Thyroid gland (tissue), 4 donors: Measurements from ENCODE around the gene SIL1. TPM values are rescaled to one million over a fixed set of nuclear protein-coding genes. Genes with fewer than 3 reads are reported as not detected.
"Not testable (repeated sequence)": the region's sequence is repeated elsewhere in the genome, so short reads cannot be mapped to it uniquely, and the experiment has no call there.

Experiments
- DNase-seq, 2 donors: peaks; one replicate each; pipeline ENCODE4 v3.0.0-alpha.2; 2019
- H3K27ac ChIP-seq, 3 donors: fragments of 200-600 bp; sonication (generic); 1 replicate in 2 of 3; 2 replicates in 1 of 3; pipeline ENCODE4 v1.5.1; 2016 to 2019; ENCODE audit warnings: mild to moderate bottlenecking in 1 of 3, moderate library complexity in 1 of 3
- H3K27me3 ChIP-seq: fragments of 200-600 bp; sonication (generic); one replicate; pipeline ENCODE4 v1.5.1; 2019
- H3K36me3 ChIP-seq, 2 donors: fragments of 200-600 bp; sonication (generic); one replicate each; pipeline ENCODE4 v1.5.1; 2016 to 2019
- H3K4me1 ChIP-seq, 2 donors: fragments of 200-600 bp; sonication (generic); one replicate each; pipeline ENCODE4 v1.5.1; 2017 to 2019
- H3K4me3 ChIP-seq, 3 donors: fragments of 200-600 bp; sonication (generic); replicated peaks in 1 of 3; 1 replicate in 2 of 3; 2 replicates in 1 of 3; pipeline ENCODE4 v1.5.1; 2016; ENCODE audit warnings: mild to moderate bottlenecking in 1 of 3
- H3K9me3 ChIP-seq: fragments of 200-600 bp; sonication (generic); one replicate; pipeline ENCODE4 v1.5.1; 2017
- CTCF ChIP-seq, 6 experiments: fragments of 200-600 bp in 3 of 6; fragments of 450-650 bp in 3 of 6; sonication (generic) in 3 of 6; IDR thresholded peaks; one replicate each; pipeline ENCODE4 v1.5.1; 2016 to 2019; ENCODE audit warnings: antibody characterized with exemption in 6 of 6, mild to moderate bottlenecking in 2 of 6, inconsistent platforms in 1 of 6, moderate library complexity in 1 of 6
- POLR2A ChIP-seq, 2 donors: fragments of 450-650 bp; IDR thresholded peaks; one replicate each; pipeline ENCODE4 v1.6.1; 2017; ENCODE audit warnings: antibody characterized with exemption in 2 of 2, mild to moderate bottlenecking in 2 of 2, moderate library complexity in 1 of 2
- WGBS, 2 donors: methylation state at CpG; one replicate each; pipeline ENCODE4 v1.1.5; 2017; 5-methylcytosine and 5-hydroxymethylcytosine counted together
- intact Hi-C: fragments of 100-400 bp; cut with DNase I; formaldehyde crosslinking; loops from one replicate; pipeline ENCODE4 v1.15.1; 2023
- total RNA-seq, 4 donors: library from RNA; depleted of rRNA; stranded (reverse); fragments of >200 nt; gene quantifications; one replicate each; pipeline ENCODE4 v1.2.3, GENCODE V29; 2016

SIL1 gene
- total RNA-seq, 4 donors from 2014 or later, result 57.5 to 103 (median 81.7) TPM

DNA sequence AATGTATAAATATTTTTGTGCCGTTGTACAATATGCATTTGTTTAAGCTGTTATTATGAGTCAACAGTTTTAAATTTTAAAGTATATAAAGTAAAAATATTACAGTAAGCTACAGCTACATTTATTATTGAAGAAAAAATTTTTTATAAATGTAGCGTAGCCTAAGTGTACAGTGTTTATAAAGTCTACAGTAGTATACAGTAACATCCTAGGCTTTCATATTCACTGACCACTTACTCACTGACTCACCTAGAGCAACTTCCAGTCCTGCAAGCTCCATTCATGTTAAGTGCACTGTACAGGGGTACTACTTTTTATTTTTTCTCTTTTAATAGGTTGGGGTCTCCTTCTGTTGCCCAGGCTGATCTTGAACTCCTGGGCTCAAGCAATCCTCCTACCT is 30.6 kb downstream of the SIL1 start:
- WGBS, 2 donors, result 88 to 90% methylated on average over 2 of the region's 2 CpGs
- peaks cover 0 to 19% of the 10 kb centered on the region in 2 donors for H3K4me1 ChIP-seq
- H3K9me3 ChIP-seq, result no peaks in the 10 kb centered on the region
- no peak for TF ChIP-seq CTCF (IDR thresholded peaks at IDR 0.05)
- TF ChIP-seq POLR2A (IDR thresholded peaks at IDR 0.05), result no peak
- H3K36me3 ChIP-seq, result no peaks in the 10 kb centered on the region
- no peak overlapping the region for H3K27ac ChIP-seq
- no peaks in the 10 kb centered on the region for H3K27me3 ChIP-seq
- intact Hi-C loops, result no loop called here
- no peak for DNase-seq
- H3K4me3 ChIP-seq, result no peak overlapping the region

DNA sequence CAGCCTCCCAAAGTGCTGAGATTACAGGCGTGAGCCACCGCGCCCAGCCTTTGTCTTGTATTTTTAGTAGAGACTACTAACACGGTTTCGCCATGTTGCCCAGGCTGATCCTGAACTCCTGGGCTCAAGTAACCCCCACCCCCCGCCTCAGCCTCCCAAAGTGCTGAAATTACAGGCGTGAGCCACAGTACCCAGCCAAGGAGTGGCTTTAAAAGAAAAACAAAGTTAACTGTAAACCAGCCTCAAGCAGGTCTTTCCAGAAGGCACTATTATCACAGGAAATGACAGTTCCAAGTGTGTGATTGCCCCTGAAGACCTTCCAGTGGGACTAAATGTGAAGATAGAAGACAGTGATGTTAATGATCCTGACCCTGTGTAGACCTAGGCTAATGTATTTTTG is 31.1 kb downstream of the SIL1 start:
- Histone ChIP-seq H3K27me3 (no peaks in the 10 kb centered on the region), H3K4me3 (no peak overlapping the region), H3K4me1 (peaks cover 0 to 19% of the 10 kb centered on the region in 2 donors), H3K36me3 (no peaks in the 10 kb centered on the region), H3K9me3 (no peaks in the 10 kb centered on the region), H3K27ac (no peak overlapping the region)
- TF ChIP-seq POLR2A (IDR thresholded peaks at IDR 0.05), result no peak
- no peak for TF ChIP-seq CTCF (IDR thresholded peaks at IDR 0.05)
- WGBS, 2 donors, result 76 to 79% methylated on average over 7 of the region's 7 CpGs
- intact Hi-C loops, result no loop called here
- DNase-seq, result no peak

DNA sequence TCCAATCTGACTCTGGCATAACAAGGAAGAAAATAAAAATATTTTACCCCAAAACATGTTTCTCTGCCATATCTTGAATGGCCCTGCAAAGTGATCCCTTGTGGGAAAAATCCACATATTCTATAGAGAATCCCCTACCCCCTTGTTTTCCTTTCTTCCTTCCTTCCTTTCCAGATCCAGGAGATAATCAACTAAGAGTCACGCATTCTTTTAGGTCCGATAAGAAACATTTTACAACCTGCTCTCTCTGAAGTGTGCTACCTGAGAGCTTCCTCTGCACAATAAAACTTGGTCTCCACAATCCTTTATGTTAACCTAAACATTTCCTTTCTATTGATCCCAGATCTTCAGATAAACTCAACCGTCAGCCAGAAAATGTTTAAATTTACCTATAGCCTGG is 33.3 kb downstream of the SIL1 start:
- peaks cover 0 to 24% of the 10 kb centered on the region in 2 donors for H3K4me1 ChIP-seq
- H3K36me3 ChIP-seq, H3K4me3 ChIP-seq, DNase-seq, intact Hi-C loops, H3K27me3 ChIP-seq, H3K9me3 ChIP-seq, H3K27ac ChIP-seq: not testable (repeated sequence)
- WGBS, 2 donors, result 91 to 94% methylated on average over 3 of the region's 3 CpGs

GRCh38 chr5:139164020-139164419 is 34.1 kb downstream of the SIL1 start:
- Histone ChIP-seq H3K4me3 (no peak overlapping the region), H3K27me3 (no peaks in the 10 kb centered on the region), H3K4me1 (peaks cover 0 to 30% of the 10 kb centered on the region in 2 donors), H3K36me3 (no peaks in the 10 kb centered on the region), H3K9me3 (no peaks in the 10 kb centered on the region), H3K27ac (no peak overlapping the region)
- intact Hi-C loops, result no loop called here
- TF ChIP-seq CTCF (IDR thresholded peaks at IDR 0.05), result no peak
- TF ChIP-seq POLR2A (IDR thresholded peaks at IDR 0.05), result no peak
- 96 to 97% methylated on average over 3 of the region's 3 CpGs for WGBS, 2 donors
- no peak for DNase-seq

GRCh38 chr5:139162448-139162847 is 35.7 kb downstream of the SIL1 start:
- Histone ChIP-seq H3K9me3 (no peaks in the 10 kb centered on the region), H3K27me3 (no peaks in the 10 kb centered on the region), H3K36me3 (no peaks in the 10 kb centered on the region), H3K4me3 (no peak overlapping the region), H3K4me1 (peaks cover 11 to 29% of the 10 kb centered on the region in 2 donors), H3K27ac (no peak overlapping the region)
- 91% methylated on average over 4 of the region's 4 CpGs for WGBS, 2 donors
- intact Hi-C loops, result no loop called here
- TF ChIP-seq CTCF (IDR thresholded peaks at IDR 0.05) (no peak), POLR2A (IDR thresholded peaks at IDR 0.05) (no peak)
- DNase-seq, result no peak

DNA sequence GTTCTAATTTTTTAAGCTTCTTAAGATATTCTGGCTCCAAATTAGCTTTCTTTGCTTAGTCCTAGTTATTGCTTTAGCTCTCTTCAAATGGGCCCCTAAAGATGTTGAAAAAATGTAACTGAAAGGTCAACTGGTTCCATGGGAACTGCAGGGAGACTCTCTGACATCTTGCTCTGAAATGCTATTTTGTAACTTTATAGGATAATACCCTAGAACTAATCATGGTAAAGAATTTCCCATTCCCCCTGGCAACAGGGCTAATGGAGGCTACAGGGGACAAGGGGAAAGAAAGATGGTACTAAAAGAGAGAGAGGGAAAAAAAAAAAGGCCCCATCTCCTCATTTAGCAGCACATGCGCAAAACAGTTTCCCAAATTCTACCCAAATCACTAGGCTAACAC is 39.4 kb downstream of the SIL1 start:
- 97 to 98% methylated on average over 1 of the region's 1 CpG for WGBS, 2 donors
- no peak overlapping the region for H3K27ac ChIP-seq
- DNase-seq, result no peak
- H3K27me3 ChIP-seq, result no peaks in the 10 kb centered on the region
- peaks cover 15 to 31% of the 10 kb centered on the region in 2 donors for H3K4me1 ChIP-seq
- H3K4me3 ChIP-seq, result no peak overlapping the region
- intact Hi-C loops, result no loop called here
- TF ChIP-seq POLR2A (IDR thresholded peaks at IDR 0.05) (no peak), CTCF (IDR thresholded peaks at IDR 0.05) (no peak)
- no peaks in the 10 kb centered on the region for H3K9me3 ChIP-seq
- no peaks in the 10 kb centered on the region for H3K36me3 ChIP-seq
